HG03558 (cell line): Measurements from ENCODE around the gene CALML4.
"Not testable (repeated sequence)": the region's sequence is repeated elsewhere in the genome, so short reads cannot be mapped to it uniquely, and the experiment has no call there.

Source experiments
- ATAC-seq: cut with Tn5 transposase; IDR thresholded peaks from one replicate; pipeline ENCODE4 v1.9.1; 2021; ENCODE audit warnings: moderate number of reproducible peaks; ENCODE audit not compliant: unreplicated experiment; ENCODE audit errors: extremely low read depth

Gene CALML4

GRCh38 chr15:68227643-68228142 is 22.6 kb upstream of the CALML4 start:
- no peak for ATAC-seq

- ATAC-seq = not testable (repeated sequence)
Measured at GRCh38 chr15:68225442-68225841, 20.3 kb upstream of the CALML4 start.

- ATAC-seq = no peak
Measured at GRCh38 chr15:68224546-68225250, 19.6 kb upstream of the CALML4 start.

GRCh38 chr15:68224108-68224507 is 19.0 kb upstream of the CALML4 start:
- ATAC-seq = no peak

GRCh38 chr15:68223171-68223570 is 18.0 kb upstream of the CALML4 start:
- ATAC-seq = no peak

- ATAC-seq = not testable (repeated sequence)
Measured at GRCh38 chr15:68222432-68222743, 17.3 kb upstream of the CALML4 start.

GRCh38 chr15:68221530-68222431 is 16.6 kb upstream of the CALML4 start:
- not testable (repeated sequence) for ATAC-seq

GRCh38 chr15:68220967-68221366 is 15.8 kb upstream of the CALML4 start:
- no peak for ATAC-seq

- no peak for ATAC-seq
Measured at GRCh38 chr15:68220489-68220888, 15.4 kb upstream of the CALML4 start.

- no peak for ATAC-seq
Measured at GRCh38 chr15:68218847-68219798, 14.0 kb upstream of the CALML4 start.

GRCh38 chr15:68218331-68218730 is 13.2 kb upstream of the CALML4 start:
- no peak for ATAC-seq

GRCh38 chr15:68217341-68217740 is 12.2 kb upstream of the CALML4 start:
- no peak for ATAC-seq

- ATAC-seq = no peak
Measured at GRCh38 chr15:68214838-68215254, 9.7 kb upstream of the CALML4 start.

- ATAC-seq = no peak
Measured at GRCh38 chr15:68213991-68214837, 9.1 kb upstream of the CALML4 start.

- ATAC-seq = not testable (repeated sequence)
Measured at GRCh38 chr15:68213491-68213845, 8.3 kb upstream of the CALML4 start.

- no peak for ATAC-seq
Measured at GRCh38 chr15:68211656-68212320, 6.7 kb upstream of the CALML4 start.

GRCh38 chr15:68210821-68211655 is 5.9 kb upstream of the CALML4 start:
- no peak for ATAC-seq

- ATAC-seq = no peak
Measured at GRCh38 chr15:68210409-68210756, 5.3 kb upstream of the CALML4 start.
